HCT116 (cell line): ENCODE results near the gene PTPN7. TPM values are rescaled to one million over a fixed set of nuclear protein-coding genes. Genes with fewer than 3 reads are reported as not detected.

Experiments used
- ATAC-seq: fragments of 200-7000 bp; cut with Tn5 transposase; 2 replicates; pipeline ENCODE4 v1.9.1; 2020; ENCODE audit warnings: mild to moderate bottlenecking, moderate library complexity
- BruUV-seq: library from RNA; stranded (reverse); fragments of 400-500 nt; replicated peaks from 2 replicates; lab custom pipeline; 2021; lab: Mats Ljungman, UMichigan
- CTCF ChIA-PET: fragments of 300-600 bp; sonication (Branson Sonifier 250); formaldehyde crosslinking; loops from one replicate; lab custom pipeline; 2021; ENCODE audit warnings: antibody characterized with exemption; lab: Charles Lee
- POLR2A ChIA-PET: fragments of 300-600, 350-600 bp; sonication (Branson Sonifier 250); formaldehyde crosslinking; loops from one replicate; lab custom pipeline; 2021; ENCODE audit warnings: antibody characterized with exemption; lab: Charles Lee
- RAD21 ChIA-PET, 2 experiments: fragments of 300-600 bp; sonication (Branson Sonifier 250); formaldehyde crosslinking; loops; one replicate each; lab custom pipeline; 2023; ENCODE audit warnings: low total read pairs in 2 of 2; ENCODE audit not compliant: uncharacterized antibody in 2 of 2, unreplicated experiment in 2 of 2, low non-redundant PET in 1 of 2; lab: Charles Lee
- DNase-seq: peaks from one replicate; pipeline ENCODE4 v3.0.0-alpha.2; 2010; ENCODE audit warnings: low read depth, low spot score
- H2AFZ ChIP-seq: fragments of 200-600 bp; shearing (Covaris generic), sonication (generic); 2 replicates; pipeline ENCODE4 v1.6.1; 2017; ENCODE audit warnings: low read depth, mixed run types, mixed read lengths, antibody characterized with exemption, low read length; ENCODE audit not compliant: poor library complexity, severe bottlenecking
- H3K27ac ChIP-seq: 2 replicates; pipeline ENCODE4 v1.5.1; 2012; ENCODE audit warnings: low read depth, low read length
- H3K27me3 ChIP-seq: fragments of 200-600 bp; sonication (generic); 2 replicates; pipeline ENCODE4 v1.6.1; 2016; ENCODE audit warnings: mixed run types, low read length, mixed read lengths; ENCODE audit not compliant: insufficient read depth
- H3K36me3 ChIP-seq, 2 experiments: fragments of 200-500 bp in 1 of 2; fragments of 200-600 bp in 1 of 2; sonication (Bioruptor generic) in 1 of 2; sonication (generic) in 1 of 2; 2 replicates each; pipeline versions ENCODE4 v1.5.1 to v1.6.1; 2014 to 2016; ENCODE audit warnings: low read length in 2 of 2, inconsistent platforms in 1 of 2, mixed read lengths in 1 of 2, mixed run types in 1 of 2; ENCODE audit not compliant: insufficient read depth in 2 of 2, control insufficient read depth in 1 of 2
- H3K4me1 ChIP-seq, 2 experiments: fragments of 200-600 bp in 1 of 2; sonication (generic) in 1 of 2; 2 replicates each; pipeline versions ENCODE4 v1.5.1 to v1.6.1; 2012 to 2017; ENCODE audit warnings: low read length in 2 of 2, inconsistent platforms in 1 of 2, mild to moderate bottlenecking in 1 of 2, mixed read lengths in 1 of 2, mixed run types in 1 of 2, moderate library complexity in 1 of 2; ENCODE audit not compliant: insufficient read depth in 2 of 2, control insufficient read depth in 1 of 2
- H3K4me2 ChIP-seq: fragments of 200-600 bp; sonication (generic); 2 replicates; pipeline ENCODE4 v1.6.1; 2017; ENCODE audit warnings: mixed run types, low read length, mixed read lengths
- H3K4me3 ChIP-seq, 2 experiments: fragments of 200-600 bp in 1 of 2; sonication (generic) in 1 of 2; replicated peaks in 1 of 2; 2 replicates each; pipeline ENCODE4 v1.5.1; 2011 to 2016; ENCODE audit warnings: low read length in 2 of 2, control low read depth in 1 of 2, low read depth in 1 of 2, mild to moderate bottlenecking in 1 of 2, mixed read lengths in 1 of 2, mixed run types in 1 of 2
- H3K79me2 ChIP-seq: fragments of 200-600 bp; sonication (generic); 2 replicates; pipeline ENCODE4 v1.6.1; 2017; ENCODE audit warnings: mild to moderate bottlenecking, mixed run types, low read length, moderate library complexity, mixed read lengths; ENCODE audit not compliant: insufficient read depth
- H3K9ac ChIP-seq: fragments of 200-600 bp; sonication (generic); 2 replicates; pipeline ENCODE4 v1.6.1; 2016; ENCODE audit warnings: low read length, mixed read lengths
- H3K9me2 ChIP-seq: fragments of 200-600 bp; sonication (generic), shearing (Covaris generic); 2 replicates; pipeline ENCODE4 v1.6.1; 2017; ENCODE audit warnings: mixed run types, mild to moderate bottlenecking, moderate library complexity; ENCODE audit not compliant: insufficient read depth
- H3K9me3 ChIP-seq, 2 experiments: fragments of 200-500 bp in 1 of 2; fragments of 200-600 bp in 1 of 2; sonication (Bioruptor generic) in 1 of 2; sonication (generic) in 1 of 2; 2 replicates each; pipeline ENCODE4 v1.6.1; 2014 to 2017; ENCODE audit warnings: low read length in 2 of 2, mixed read lengths in 2 of 2, inconsistent platforms in 1 of 2, low read depth in 1 of 2, mild to moderate bottlenecking in 1 of 2, mixed run types in 1 of 2, moderate library complexity in 1 of 2; ENCODE audit not compliant: control insufficient read depth in 1 of 2, insufficient read depth in 1 of 2
- H4K20me1 ChIP-seq: fragments of 200-600 bp; sonication (generic), shearing (Covaris generic); 2 replicates; pipeline ENCODE4 v1.6.1; 2017; ENCODE audit warnings: mixed run types, mild to moderate bottlenecking, moderate library complexity; ENCODE audit not compliant: insufficient read depth
- ATF3 ChIP-seq: IDR thresholded peaks from 2 replicates; pipeline ENCODE4 v1.6.1; 2012
- CTCF ChIP-seq, 3 experiments: fragments of 200-600 bp in 1 of 3; sonication (generic) in 1 of 3; IDR thresholded peaks in 2 of 3; conservative IDR thresholded peaks in 1 of 3; 2 replicates each; pipeline ENCODE4 v1.5.1; 2012 to 2017; ENCODE audit warnings: low read depth in 2 of 3, low read length in 2 of 3, antibody characterized with exemption in 1 of 3, borderline replicate concordance in 1 of 3, control low read depth in 1 of 3, mild to moderate bottlenecking in 1 of 3, mixed read lengths in 1 of 3, mixed run types in 1 of 3, moderate library complexity in 1 of 3; ENCODE audit not compliant: insufficient read depth in 1 of 3
- FOSL1 ChIP-seq: IDR thresholded peaks from 2 replicates; pipeline ENCODE4 v1.6.1; 2012; ENCODE audit warnings: low read depth
- TCF7L2 ChIP-seq: IDR thresholded peaks from 2 replicates; pipeline ENCODE4 v1.7.0; 2011; ENCODE audit warnings: borderline replicate concordance, inconsistent platforms; ENCODE audit not compliant: insufficient read depth, insufficient read length; ENCODE audit errors: extremely low read depth
- intact Hi-C: fragments of 100-400 bp; cut with micrococcal nuclease; formaldehyde crosslinking; loops from 2 replicates; pipeline ENCODE4 v1.10.0; 2022
- total RNA-seq: library from RNA; stranded (reverse); gene quantifications from one replicate; pipeline ENCODE4 v1.2.1, GENCODE V29; 2021; ENCODE audit not compliant: unreplicated experiment

Gene PTPN7
- total RNA-seq, 1 experiment from 2014 or later, result 0.76 TPM

- H3K9me2 ChIP-seq, result no peaks in the 10 kb centered on the region
- intact Hi-C loops, result no loop called here
- no TSS peak for BruUV-seq
Measured at GRCh38 chr1:202158810-202159533, 1.4 kb downstream of the PTPN7 start.

More at GRCh38 chr1:202158810-202159533, 1.4 kb downstream of the PTPN7 start:
- TF ChIP-seq CTCF (IDR thresholded peaks at IDR 0.05 in 2 of 3, conservative IDR thresholded peaks at IDR 0.05 in 1 of 3; ENCODE audit: borderline replicate concordance in 1 of 3, insufficient read depth in 1 of 3, low read depth in 2 of 3, low read length in 2 of 3) (peak in 2 of 3 experiments; percentile 10 to 14; a peak in 1 of 6 replicates), FOSL1 (no peak), TCF7L2 (no peak), ATF3 (no peak)
- ATAC-seq (no peak), DNase-seq (no peak)
- no peaks in the 10 kb centered on the region for H4K20me1 ChIP-seq
- H3K27ac ChIP-seq, result no peak overlapping the region
- H3K36me3 ChIP-seq, result no peaks in the 10 kb centered on the region
- ChIA-PET RAD21 (no interaction called here), CTCF (no interaction called here), POLR2A (no interaction called here)
- no peaks in the 10 kb centered on the region for H3K9me3 ChIP-seq
- no peaks in the 10 kb centered on the region for H3K27me3 ChIP-seq
- H3K4me1 ChIP-seq, result peaks cover 20 to 26% of the 10 kb centered on the region in 2 experiments; a peak in 3 of 4 replicates
- no peaks in the 10 kb centered on the region for H3K79me2 ChIP-seq
- no peak overlapping the region for H3K4me2 ChIP-seq
- H3K9ac ChIP-seq, result no peak overlapping the region
- no peak overlapping the region for H2AFZ ChIP-seq
- H3K4me3 ChIP-seq, result no peak overlapping the region
